HUES64 (cell line): ENCODE measurements around the gene DNAJC5.
A peak's percentile ranks its signal among the peaks of the same experiment; 100 is the strongest.
"Not testable (repeated sequence)": the region's sequence is repeated elsewhere in the genome, so short reads cannot be mapped to it uniquely, and the experiment has no call there.

Source experiments
- H3K27ac ChIP-seq: 2 replicates; pipeline ENCODE4 v1.7.0; 2013; ENCODE audit warnings: low read depth, low read length, inconsistent platforms
- H3K27me3 ChIP-seq: 2 replicates; pipeline ENCODE4 v1.6.1; 2013; ENCODE audit warnings: mild to moderate bottlenecking, low read length; ENCODE audit not compliant: insufficient read depth
- H3K36me3 ChIP-seq: 2 replicates; pipeline ENCODE4 v1.6.1; 2013; ENCODE audit warnings: mild to moderate bottlenecking, low read length; ENCODE audit not compliant: insufficient read depth
- H3K4me1 ChIP-seq: 2 replicates; pipeline ENCODE4 v1.6.1; 2013; ENCODE audit warnings: mild to moderate bottlenecking, low read length, moderate library complexity; ENCODE audit not compliant: insufficient read depth
- H3K4me3 ChIP-seq: 2 replicates; pipeline ENCODE4 v1.5.1; 2013; ENCODE audit warnings: mild to moderate bottlenecking, low read length, moderate library complexity
- H3K9ac ChIP-seq: 2 replicates; pipeline ENCODE4 v1.6.1; 2013; ENCODE audit warnings: mild to moderate bottlenecking, low read depth, low read length
- H3K9me3 ChIP-seq: 2 replicates; pipeline ENCODE4 v1.6.1; 2013; ENCODE audit warnings: low read depth, low read length; ENCODE audit not compliant: insufficient read depth
- WGBS: fragments of 150-250, 120-280 bp; methylation state at CpG from one replicate; pipeline ENCODE4 v1.1.7; 2013; ENCODE audit warnings: missing lambda C conversion rate; 5-methylcytosine and 5-hydroxymethylcytosine counted together

Gene DNAJC5

GRCh38 chr20:63967330-63968135 is 72.6 kb downstream of the DNAJC5 start:
- Histone ChIP-seq H3K36me3 (peaks cover 45% of the 10 kb centered on the region), H3K27me3 (peaks cover 11% of the 10 kb centered on the region), H3K9ac (no peak overlapping the region), H3K4me1 (peaks cover 4% of the 10 kb centered on the region), H3K27ac (no peak overlapping the region), H3K4me3 (no peak overlapping the region; the same call in 1 of the 2 replicates), H3K9me3 (peaks cover 38% of the 10 kb centered on the region)
- 93% methylated on average over 28 of the region's 28 CpGs for WGBS

- Histone ChIP-seq H3K4me1 (peaks cover 4% of the 10 kb centered on the region), H3K9ac (peak overlapping the region; percentile 95; the same call in 1 of the 2 replicates), H3K4me3 (peak overlapping the region; percentile 76), H3K36me3 (peaks cover 37% of the 10 kb centered on the region), H3K9me3 (peaks cover 38% of the 10 kb centered on the region), H3K27ac (no peak overlapping the region), H3K27me3 (peaks cover 11% of the 10 kb centered on the region)
- 90% methylated on average over 14 of the region's 14 CpGs for WGBS
Observed at GRCh38 chr20:63968136-63968927, 73.4 kb downstream of the DNAJC5 start.

- Histone ChIP-seq H3K9ac (peak overlapping the region; percentile 95), H3K9me3 (peaks cover 32% of the 10 kb centered on the region), H3K27ac (peak overlapping the region; percentile 58; the same call in 1 of the 2 replicates), H3K27me3 (peaks cover 11% of the 10 kb centered on the region), H3K4me3 (peak overlapping the region; percentile 76), H3K36me3 (peaks cover 29% of the 10 kb centered on the region), H3K4me1 (peaks cover 4% of the 10 kb centered on the region)
- WGBS: 2% methylated on average over 68 of the region's 70 CpGs
Observed at GRCh38 chr20:63968928-63969760, 74.2 kb downstream of the DNAJC5 start.

GRCh38 chr20:63969838-63970713 is 75.2 kb downstream of the DNAJC5 start, which contains the start of gene ZNF512B:
Gene ZNF512B, minus strand, starts transcription at chr20:63969930. Its CDS starts 1,980 bp downstream, at chr20:63967950.
- H3K9me3 ChIP-seq: peaks cover 26% of the 10 kb centered on the region
- H3K4me3 ChIP-seq: peak within 1 kb of the TSS; percentile 76
- peak within 1 kb of the TSS; percentile 58; the same call in 1 of the 2 replicates for H3K27ac ChIP-seq
- 5% methylated on average over 47 of the region's 73 CpGs for whole genome bisulfite sequencing
- H3K36me3 ChIP-seq: peaks cover 24% of the 10 kb centered on the region
- H3K4me1 ChIP-seq: peaks cover 4% of the 10 kb centered on the region
- H3K9ac ChIP-seq: peak within 1 kb of the TSS; percentile 95
- H3K27me3 ChIP-seq: peaks cover 11% of the 10 kb centered on the region

GRCh38 chr20:63970714-63971431 is 75.9 kb downstream of the DNAJC5 start:
- Histone ChIP-seq H3K36me3 (peaks cover 24% of the 10 kb centered on the region), H3K4me3 (no peak overlapping the region), H3K9ac (no peak overlapping the region), H3K9me3 (peaks cover 26% of the 10 kb centered on the region), H3K27ac (no peak overlapping the region), H3K27me3 (peaks cover 11% of the 10 kb centered on the region), H3K4me1 (peaks cover 4% of the 10 kb centered on the region)
- WGBS: 88% methylated on average over 5 of the region's 5 CpGs

GRCh38 chr20:63971960-63972311 is 77.0 kb downstream of the DNAJC5 start:
- H3K9me3 ChIP-seq: peaks cover 17% of the 10 kb centered on the region
- 90% methylated on average over 9 of the region's 10 CpGs for WGBS
- not testable (repeated sequence) for H3K27ac ChIP-seq, H3K4me1 ChIP-seq, H3K4me3 ChIP-seq, H3K9ac ChIP-seq
- H3K36me3 ChIP-seq: peaks cover 14% of the 10 kb centered on the region
- peaks cover 11% of the 10 kb centered on the region for H3K27me3 ChIP-seq

GRCh38 chr20:63972312-63973159 is 77.6 kb downstream of the DNAJC5 start:
- Histone ChIP-seq H3K9me3 (peaks cover 11% of the 10 kb centered on the region), H3K4me3 (no peak overlapping the region)
- WGBS: 82% methylated on average over 18 of the region's 18 CpGs

GRCh38 chr20:63973160-63973479 is 78.2 kb downstream of the DNAJC5 start:
- Histone ChIP-seq H3K4me3 (no peak overlapping the region), H3K9ac (no peak overlapping the region)
- WGBS: 84% methylated on average over 3 of the region's 3 CpGs

More at GRCh38 chr20:63972312-63973159, 77.6 kb downstream of the DNAJC5 start:
- peaks cover 4% of the 10 kb centered on the region for H3K4me1 ChIP-seq
- H3K36me3 ChIP-seq: peaks cover 8% of the 10 kb centered on the region
- no peak overlapping the region for H3K27ac ChIP-seq
- H3K9ac ChIP-seq: no peak overlapping the region
- H3K27me3 ChIP-seq: peaks cover 11% of the 10 kb centered on the region

GRCh38 chr20:63973636-63974401 is 78.9 kb downstream of the DNAJC5 start:
- Histone ChIP-seq H3K36me3 (no peaks in the 10 kb centered on the region), H3K9ac (peak overlapping the region; percentile 62), H3K4me3 (peak overlapping the region; percentile 62), H3K27me3 (peaks cover 20% of the 10 kb centered on the region), H3K4me1 (peaks cover 2% of the 10 kb centered on the region), H3K27ac (no peak overlapping the region), H3K9me3 (no peaks in the 10 kb centered on the region)
- 15% methylated on average over 37 of the region's 37 CpGs for WGBS

More at GRCh38 chr20:63973160-63973479, 78.2 kb downstream of the DNAJC5 start:
- H3K27ac ChIP-seq: no peak overlapping the region
- peaks cover 5% of the 10 kb centered on the region for H3K9me3 ChIP-seq
- H3K27me3 ChIP-seq: peaks cover 17% of the 10 kb centered on the region
- peaks cover 4% of the 10 kb centered on the region for H3K4me1 ChIP-seq
- peaks cover 2% of the 10 kb centered on the region; the same call in 1 of the 2 replicates for H3K36me3 ChIP-seq
